ENCODE measurements around the gene KAT7. TPM values are rescaled to one million over a fixed set of nuclear protein-coding genes. Genes with fewer than 3 reads are reported as not detected.

Gene KAT7
- total RNA-seq, 1 donor from 2014 or later: 95.0 TPM

DNA sequence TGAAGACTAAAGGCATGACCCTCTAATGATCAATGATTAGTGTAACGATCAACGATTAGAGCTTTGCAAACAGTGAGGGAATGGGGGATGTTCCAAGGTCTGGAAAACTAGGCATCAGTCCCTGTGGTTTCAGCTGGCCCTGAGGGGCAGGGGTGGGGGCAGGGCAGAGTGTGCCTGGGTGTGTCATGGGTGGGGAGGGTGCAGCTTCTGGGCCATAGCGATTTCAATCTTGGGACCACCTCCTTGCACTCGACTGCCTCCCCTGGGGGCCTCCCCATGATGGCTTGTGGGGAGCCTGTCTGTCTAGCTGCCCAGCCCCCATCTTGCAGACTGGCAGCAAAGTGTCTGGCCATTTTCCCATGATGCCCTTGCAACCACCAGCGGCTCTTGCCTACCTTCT is 51.0 kb downstream of the KAT7 start:
- H3K9me3 Mint-ChIP-seq: no peaks in the 10 kb centered on the region
- H3K36me3 Mint-ChIP-seq (ENCODE audit: low read depth): peaks cover 8% of the 10 kb centered on the region

DNA sequence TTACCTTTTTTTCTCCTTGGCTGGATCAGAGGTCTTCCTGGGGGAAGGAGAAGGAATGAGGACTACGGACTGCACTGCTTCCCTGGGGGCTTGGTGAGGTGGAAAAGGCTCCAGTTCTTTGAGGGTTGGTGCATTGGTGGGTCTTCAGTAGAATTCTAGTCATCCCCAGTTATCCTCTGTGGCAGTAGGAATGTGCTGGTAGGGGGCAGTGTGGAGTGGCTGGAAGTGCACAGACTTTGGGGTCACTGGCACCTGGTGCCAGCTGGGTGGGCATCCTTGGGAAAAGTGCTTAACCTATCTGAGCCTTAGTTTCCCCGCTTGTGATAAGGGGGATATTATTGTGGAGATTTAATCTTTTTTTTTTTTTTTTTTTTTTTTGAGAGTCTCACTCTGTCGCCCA is 53.1 kb downstream of the KAT7 start:
- intact Hi-C loops (cut with micrococcal nuclease): no loop called here
- TF ChIP-seq, protein P1, sequence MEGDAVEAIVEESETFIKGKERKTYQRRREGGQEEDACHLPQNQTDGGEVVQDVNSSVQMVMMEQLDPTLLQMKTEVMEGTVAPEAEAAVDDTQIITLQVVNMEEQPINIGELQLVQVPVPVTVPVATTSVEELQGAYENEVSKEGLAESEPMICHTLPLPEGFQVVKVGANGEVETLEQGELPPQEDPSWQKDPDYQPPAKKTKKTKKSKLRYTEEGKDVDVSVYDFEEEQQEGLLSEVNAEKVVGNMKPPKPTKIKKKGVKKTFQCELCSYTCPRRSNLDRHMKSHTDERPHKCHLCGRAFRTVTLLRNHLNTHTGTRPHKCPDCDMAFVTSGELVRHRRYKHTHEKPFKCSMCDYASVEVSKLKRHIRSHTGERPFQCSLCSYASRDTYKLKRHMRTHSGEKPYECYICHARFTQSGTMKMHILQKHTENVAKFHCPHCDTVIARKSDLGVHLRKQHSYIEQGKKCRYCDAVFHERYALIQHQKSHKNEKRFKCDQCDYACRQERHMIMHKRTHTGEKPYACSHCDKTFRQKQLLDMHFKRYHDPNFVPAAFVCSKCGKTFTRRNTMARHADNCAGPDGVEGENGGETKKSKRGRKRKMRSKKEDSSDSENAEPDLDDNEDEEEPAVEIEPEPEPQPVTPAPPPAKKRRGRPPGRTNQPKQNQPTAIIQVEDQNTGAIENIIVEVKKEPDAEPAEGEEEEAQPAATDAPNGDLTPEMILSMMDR (IDR thresholded peaks at IDR 0.05): no peak
- ChIA-PET CTCF (no interaction called here), POLR2A (no interaction called here)
- Mint-ChIP-seq H3K27ac (no peak overlapping the region), H3K27me3 (no peaks in the 10 kb centered on the region), H3K36me3 (ENCODE audit: low read depth) (peaks cover 6% of the 10 kb centered on the region), H3K9me3 (no peaks in the 10 kb centered on the region), H3K4me3 (no peak overlapping the region), H3K4me1 (no peaks in the 10 kb centered on the region)
- ATAC-seq (ENCODE audit: low read depth) (no peak), DNase-seq (no peak)

More for the DNA sequence above, 51.0 kb downstream of the KAT7 start:
- intact Hi-C loops (cut with micrococcal nuclease): no loop called here
- POLR2A ChIA-PET: no interaction called here
- TF ChIP-seq, protein P1 (IDR thresholded peaks at IDR 0.05): no peak
- Mint-ChIP-seq H3K4me3 (no peak overlapping the region), H3K27ac (no peak overlapping the region), H3K4me1 (peaks cover 11% of the 10 kb centered on the region), H3K27me3 (no peaks in the 10 kb centered on the region)
- ATAC-seq (ENCODE audit: low read depth): no peak
- CTCF ChIA-PET: no interaction called here
- DNase-seq: no peak

DNA sequence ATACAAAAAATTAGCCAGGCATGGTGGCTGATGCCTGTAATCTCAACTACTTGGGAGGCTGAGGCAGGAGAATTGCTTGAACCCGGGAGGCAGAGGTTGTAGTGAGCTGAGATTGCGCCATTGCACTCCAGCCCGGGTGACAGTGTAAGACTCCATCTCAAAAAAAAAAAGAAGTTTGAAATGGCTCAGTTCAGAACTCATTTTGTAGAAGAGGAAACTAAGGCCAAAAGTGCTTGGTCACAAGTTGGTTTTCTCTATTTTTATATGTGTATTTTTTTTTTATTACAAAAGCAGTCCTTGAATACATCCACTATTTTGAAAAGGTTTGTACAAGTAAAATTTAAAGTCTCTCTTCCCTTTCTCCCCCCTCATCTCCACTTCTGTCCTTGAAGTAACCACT is 53.9 kb downstream of the KAT7 start:
- Mint-ChIP-seq H3K4me3 (no peak overlapping the region), H3K27me3 (no peaks in the 10 kb centered on the region), H3K9me3 (no peaks in the 10 kb centered on the region), H3K4me1 (no peaks in the 10 kb centered on the region), H3K27ac (no peak overlapping the region), H3K36me3 (ENCODE audit: low read depth) (peaks cover 2% of the 10 kb centered on the region)
- ChIA-PET CTCF (no interaction called here), POLR2A (no interaction called here)
- TF ChIP-seq, protein P1 (IDR thresholded peaks at IDR 0.05): no peak
- no peak for ATAC-seq (ENCODE audit: low read depth)
- intact Hi-C loops (cut with micrococcal nuclease): no loop called here
- DNase-seq: no peak

DNA sequence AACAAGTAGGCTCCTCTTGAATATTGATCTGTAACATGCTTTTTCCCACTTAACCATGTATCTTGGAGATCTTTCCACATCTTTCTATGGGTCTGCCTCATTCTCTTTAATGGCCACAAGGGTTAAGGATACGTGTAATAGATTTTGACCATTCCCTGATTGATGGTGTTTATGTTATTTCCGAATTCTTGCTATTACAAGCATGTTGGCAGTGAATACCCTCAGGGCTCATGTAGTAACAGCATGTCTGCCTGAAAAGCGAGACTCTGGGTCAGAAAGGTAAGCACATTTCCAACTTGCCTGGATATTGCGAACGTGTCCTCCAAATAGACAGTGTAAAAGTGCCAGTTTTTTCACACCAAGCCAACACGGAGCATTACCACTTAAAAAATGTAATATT is 54.4 kb downstream of the KAT7 start:
- H3K27me3 Mint-ChIP-seq: no peaks in the 10 kb centered on the region
- DNase-seq (no peak), ATAC-seq (ENCODE audit: low read depth) (no peak)
- ChIA-PET POLR2A (no interaction called here), CTCF (no interaction called here)
- peaks cover 2% of the 10 kb centered on the region for H3K36me3 Mint-ChIP-seq (ENCODE audit: low read depth)
- intact Hi-C loops (cut with micrococcal nuclease): no loop called here
- TF ChIP-seq, protein P1 (IDR thresholded peaks at IDR 0.05): no peak
- no peak overlapping the region for H3K4me3 Mint-ChIP-seq
- H3K9me3 Mint-ChIP-seq: no peaks in the 10 kb centered on the region
- H3K27ac Mint-ChIP-seq: no peak overlapping the region
- H3K4me1 Mint-ChIP-seq: no peaks in the 10 kb centered on the region

DNA sequence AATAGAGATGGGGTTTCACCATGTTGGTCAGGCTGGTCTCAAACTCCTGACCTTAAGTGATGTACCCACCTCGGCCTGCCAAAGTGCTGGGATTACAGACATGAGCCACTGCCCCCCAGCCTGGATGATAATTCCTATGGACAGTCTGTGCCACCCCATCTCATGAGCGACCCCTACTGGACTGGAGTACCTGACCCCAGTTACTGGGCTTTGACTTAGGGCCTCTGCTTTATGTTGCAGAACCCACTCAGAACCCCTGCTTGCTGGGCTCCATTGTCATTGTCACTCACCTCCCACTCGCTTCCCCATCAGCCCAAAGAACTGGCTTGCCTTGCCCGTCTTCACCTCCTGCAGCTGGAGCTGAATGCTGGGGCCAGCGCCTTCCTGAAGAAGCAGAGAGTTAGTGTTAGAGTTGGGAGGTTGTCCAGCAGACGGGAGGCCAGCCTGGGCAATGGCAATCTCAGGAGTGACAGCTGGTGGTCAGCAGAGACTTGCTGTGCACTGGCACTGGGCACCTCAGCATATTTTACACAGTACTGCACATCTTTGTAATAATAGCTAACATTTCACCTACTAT is 55.4 kb downstream of the KAT7 start:
- Mint-ChIP-seq H3K27me3 (no peaks in the 10 kb centered on the region), H3K4me3 (no peak overlapping the region), H3K27ac (no peak overlapping the region), H3K9me3 (no peaks in the 10 kb centered on the region), H3K4me1 (no peaks in the 10 kb centered on the region), H3K36me3 (ENCODE audit: low read depth) (peaks cover 2% of the 10 kb centered on the region)
- ATAC-seq (ENCODE audit: low read depth) (no peak), DNase-seq (no peak)
- CTCF ChIA-PET: no interaction called here
- TF ChIP-seq, protein P1 (IDR thresholded peaks at IDR 0.05): no peak
- intact Hi-C loops (cut with micrococcal nuclease): no loop called here
- POLR2A ChIA-PET: no interaction called here
